Fibroblast of skin of scalp (primary cell): ENCODE data around the gene RRN3. TPM values are rescaled to one million over a fixed set of nuclear protein-coding genes. Genes with fewer than 3 reads are reported as not detected.
"Not testable (repeated sequence)": the region's sequence is repeated elsewhere in the genome, so short reads cannot be mapped to it uniquely, and the experiment has no call there.

Experiments used
- DNase-seq: peaks from one replicate; pipeline ENCODE4 v3.0.0-alpha.2; 2013
- polyA plus RNA-seq, 2 experiments: library from polyadenylated mRNA; unstranded; fragments of 120-200 nt; gene quantifications; one replicate each; pipeline ENCODE4 v1.2.1, GENCODE V29; 2013; ENCODE audit not compliant: insufficient read length in 2 of 2

Gene RRN3, protein sequence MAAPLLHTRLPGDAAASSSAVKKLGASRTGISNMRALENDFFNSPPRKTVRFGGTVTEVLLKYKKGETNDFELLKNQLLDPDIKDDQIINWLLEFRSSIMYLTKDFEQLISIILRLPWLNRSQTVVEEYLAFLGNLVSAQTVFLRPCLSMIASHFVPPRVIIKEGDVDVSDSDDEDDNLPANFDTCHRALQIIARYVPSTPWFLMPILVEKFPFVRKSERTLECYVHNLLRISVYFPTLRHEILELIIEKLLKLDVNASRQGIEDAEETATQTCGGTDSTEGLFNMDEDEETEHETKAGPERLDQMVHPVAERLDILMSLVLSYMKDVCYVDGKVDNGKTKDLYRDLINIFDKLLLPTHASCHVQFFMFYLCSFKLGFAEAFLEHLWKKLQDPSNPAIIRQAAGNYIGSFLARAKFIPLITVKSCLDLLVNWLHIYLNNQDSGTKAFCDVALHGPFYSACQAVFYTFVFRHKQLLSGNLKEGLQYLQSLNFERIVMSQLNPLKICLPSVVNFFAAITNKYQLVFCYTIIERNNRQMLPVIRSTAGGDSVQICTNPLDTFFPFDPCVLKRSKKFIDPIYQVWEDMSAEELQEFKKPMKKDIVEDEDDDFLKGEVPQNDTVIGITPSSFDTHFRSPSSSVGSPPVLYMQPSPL
- polyA plus RNA-seq (2013, experiment 1 of 2; ENCODE audit: insufficient read length): 23.0 TPM
- polyA plus RNA-seq (2013, experiment 2 of 2; ENCODE audit: insufficient read length): 27.0 TPM

DNA sequence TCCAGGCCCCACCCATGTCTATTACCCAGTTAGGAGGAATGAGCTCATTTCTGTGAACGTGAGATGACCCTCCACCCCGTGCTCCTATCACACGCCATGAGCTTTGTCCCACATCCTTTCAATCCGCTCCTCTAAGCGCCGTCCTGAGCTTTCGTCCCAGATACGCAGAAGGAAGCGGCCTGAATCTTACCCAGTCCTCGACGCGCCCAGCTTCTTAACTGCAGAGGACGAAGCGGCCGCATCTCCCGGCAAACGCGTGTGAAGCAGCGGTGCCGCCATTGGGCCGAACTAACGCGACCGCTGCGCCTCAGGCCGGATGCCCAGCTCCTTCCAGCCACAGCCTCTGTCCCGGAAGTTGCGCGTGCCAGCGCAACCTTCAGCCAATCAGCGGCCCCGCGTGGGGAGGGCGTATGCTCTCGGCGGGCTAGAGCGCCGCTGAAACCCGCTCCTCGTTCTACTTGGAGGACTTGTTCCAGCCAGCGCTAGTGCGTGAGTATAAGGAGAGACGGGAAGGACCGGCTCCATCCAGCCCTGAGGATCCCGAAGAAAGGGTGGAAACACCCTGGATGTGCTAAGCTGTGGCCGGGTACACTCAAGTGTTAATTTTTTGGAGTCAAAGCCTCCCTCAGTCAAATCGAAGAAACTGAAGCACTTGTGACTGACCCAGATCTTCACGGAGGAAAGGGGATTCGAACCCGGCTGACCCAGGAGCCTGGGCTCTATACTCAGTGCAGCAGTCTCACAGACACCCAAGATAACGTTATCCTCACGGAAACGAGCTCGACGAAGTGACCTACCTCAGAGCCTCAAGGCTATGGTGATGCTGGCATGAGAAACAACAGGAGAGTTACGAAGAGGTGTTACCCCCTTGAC, at the start of gene RRN3:
Gene RRN3 (minus strand): TSS at position 318 of the 873 bp plus-strand sequence. CDS start 39 bp downstream, at position 279.
- DNase-seq: peak; percentile 93

- not testable (repeated sequence) for DNase-seq
These were observed 49.6 kb upstream of the RRN3 start for GRCh38 chr16:15143601-15144091.

DNA sequence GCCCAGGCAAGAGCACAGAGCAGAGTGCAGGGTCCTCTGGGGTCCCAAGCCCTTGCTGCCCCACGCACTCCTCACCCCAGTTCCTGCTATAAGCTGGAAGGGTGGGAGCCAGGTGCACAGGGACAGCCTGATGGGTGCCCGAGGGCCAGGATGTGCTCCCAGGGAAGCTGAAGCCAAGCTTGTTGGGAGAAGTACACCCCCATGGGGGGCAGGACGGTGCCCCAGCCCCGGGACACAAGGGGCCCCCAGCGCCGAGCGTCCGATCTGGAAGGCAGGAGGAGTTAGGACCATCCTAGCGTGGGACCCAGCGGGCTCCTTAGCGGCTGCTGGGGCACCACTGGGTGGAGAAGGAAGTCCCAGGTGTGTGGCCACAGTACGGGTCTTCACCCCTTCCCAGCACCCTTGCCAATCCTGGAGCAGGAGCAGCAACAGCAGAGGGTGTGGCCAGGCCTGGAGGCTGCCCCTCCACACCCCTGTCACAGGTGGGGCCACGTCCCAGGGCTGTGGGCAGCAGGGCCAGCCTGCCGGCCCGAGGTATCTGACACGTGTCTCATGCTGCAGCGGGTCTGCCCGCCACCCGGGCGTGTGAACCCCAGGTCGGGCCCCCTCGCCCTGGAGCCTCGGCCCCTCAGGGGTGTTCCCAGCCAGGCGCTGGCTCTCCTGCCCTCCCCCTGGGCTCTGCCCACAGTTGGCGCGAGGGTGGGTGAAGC, 49.0 kb upstream of the RRN3 start:
- DNase-seq: not testable (repeated sequence)

DNA sequence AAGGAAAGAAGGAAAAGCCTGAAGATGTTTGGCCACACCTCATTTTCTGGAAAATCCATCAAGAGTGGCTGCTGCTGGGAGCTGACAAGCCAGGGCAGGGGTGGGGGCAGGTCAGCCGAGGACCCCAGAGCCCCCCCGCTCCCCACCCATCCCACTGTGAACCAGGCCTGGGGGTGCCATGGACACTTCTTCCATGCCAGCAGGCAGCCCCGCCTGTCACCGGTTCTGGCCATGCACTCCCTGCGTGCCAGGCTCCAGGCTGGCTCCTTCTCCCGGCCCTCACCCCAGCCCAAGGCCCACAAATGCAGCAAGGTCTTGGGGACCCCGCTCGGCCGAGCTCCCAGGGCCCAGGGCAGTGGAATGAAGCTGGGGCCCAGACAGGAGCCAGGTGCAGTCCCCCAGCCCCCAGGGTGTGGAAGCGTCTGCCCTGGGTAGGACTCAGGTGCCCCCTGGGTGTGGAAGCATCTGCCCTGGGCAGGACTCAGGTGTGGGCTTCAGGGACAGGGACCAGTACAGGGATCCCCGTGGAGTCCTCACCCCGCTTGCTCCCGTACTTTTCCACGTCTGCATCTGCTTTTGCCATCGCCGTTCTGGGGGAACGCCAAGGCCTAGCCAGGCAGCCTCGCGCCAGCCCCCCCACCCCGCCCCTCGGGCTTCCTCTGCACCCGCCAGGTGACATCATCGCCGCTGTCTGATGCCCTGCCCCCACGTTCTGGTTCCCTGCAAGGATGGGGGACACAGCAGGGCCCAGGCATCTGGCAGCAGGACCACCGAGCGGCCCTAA, 48.2 kb upstream of the RRN3 start:
- not testable (repeated sequence) for DNase-seq

- no peak for DNase-seq
These were observed 47.5 kb upstream of the RRN3 start for GRCh38 chr16:15141586-15141985.

DNA sequence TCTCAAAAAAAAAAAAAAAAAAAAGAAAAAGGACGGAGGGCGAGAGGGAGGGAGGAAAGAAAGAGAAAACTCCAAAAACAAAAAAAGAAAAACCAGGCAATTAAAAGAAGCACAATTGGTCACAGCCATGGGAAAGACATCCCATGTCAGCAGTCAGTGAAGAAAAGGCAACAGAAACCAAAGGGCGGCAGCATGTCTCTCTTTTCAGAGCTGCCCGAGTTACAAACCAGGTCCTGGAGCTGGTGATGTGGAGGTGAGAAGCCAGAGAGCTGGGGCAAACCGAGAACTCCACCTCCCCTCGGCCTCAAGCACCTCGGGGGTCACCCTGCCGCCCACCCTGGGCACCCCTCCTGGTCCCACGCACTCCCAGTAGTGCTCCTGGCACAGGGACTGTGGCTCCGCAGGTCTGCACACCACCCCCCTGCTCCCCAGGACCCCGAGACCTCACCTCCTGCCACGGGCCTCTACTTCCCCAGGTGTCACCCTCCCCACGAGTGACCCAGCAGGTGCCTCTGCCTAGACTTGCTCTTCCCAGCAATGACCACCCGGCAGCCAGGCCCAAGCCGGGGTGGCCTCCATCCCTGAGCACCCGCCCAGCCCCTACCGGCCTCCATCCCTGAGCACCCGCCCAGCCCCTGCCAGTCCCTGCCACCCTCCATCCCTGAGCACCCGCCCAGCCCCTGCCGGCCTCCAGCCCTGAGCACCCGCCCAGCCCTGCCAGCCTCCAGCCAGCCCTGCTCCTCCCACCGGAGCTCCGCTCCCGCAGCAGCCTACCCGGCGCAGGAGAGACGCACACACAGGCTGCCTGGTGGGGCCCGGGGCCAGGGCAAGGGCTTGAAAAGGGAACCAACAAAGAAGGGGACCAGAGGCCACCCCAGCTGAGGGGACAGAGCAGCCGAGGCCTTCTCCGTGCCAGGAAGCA, 46.6 kb upstream of the RRN3 start:
- not testable (repeated sequence) for DNase-seq

DNA sequence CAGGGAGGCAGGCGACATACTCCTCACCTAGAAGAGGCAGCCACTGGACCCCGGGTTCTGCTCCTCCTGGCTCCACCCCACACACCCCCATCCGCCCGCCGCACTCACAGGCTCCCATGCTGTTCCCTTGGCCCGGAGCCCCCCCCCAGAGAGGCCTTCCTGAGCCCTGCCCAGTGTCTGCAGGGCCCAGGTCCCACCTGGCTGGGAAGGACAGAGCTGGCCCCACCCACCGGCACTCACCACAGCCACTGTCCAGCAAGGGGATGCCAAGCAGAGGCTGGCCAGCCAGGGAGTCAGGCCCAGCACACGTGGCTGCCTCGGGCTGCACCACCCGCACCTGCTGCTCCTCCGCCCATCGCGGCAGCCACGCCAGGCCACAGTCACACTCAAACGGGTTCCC, 43.4 kb upstream of the RRN3 start:
- DNase-seq: not testable (repeated sequence)

GRCh38 chr16:15135483-15136360, 41.6 kb upstream of the RRN3 start:
- DNase-seq: not testable (repeated sequence)

- DNase-seq: not testable (repeated sequence)
These were observed 40.8 kb upstream of the RRN3 start for GRCh38 chr16:15134752-15135482.

- DNase-seq: not testable (repeated sequence)
These were observed 39.5 kb upstream of the RRN3 start for GRCh38 chr16:15133554-15133953.

DNA sequence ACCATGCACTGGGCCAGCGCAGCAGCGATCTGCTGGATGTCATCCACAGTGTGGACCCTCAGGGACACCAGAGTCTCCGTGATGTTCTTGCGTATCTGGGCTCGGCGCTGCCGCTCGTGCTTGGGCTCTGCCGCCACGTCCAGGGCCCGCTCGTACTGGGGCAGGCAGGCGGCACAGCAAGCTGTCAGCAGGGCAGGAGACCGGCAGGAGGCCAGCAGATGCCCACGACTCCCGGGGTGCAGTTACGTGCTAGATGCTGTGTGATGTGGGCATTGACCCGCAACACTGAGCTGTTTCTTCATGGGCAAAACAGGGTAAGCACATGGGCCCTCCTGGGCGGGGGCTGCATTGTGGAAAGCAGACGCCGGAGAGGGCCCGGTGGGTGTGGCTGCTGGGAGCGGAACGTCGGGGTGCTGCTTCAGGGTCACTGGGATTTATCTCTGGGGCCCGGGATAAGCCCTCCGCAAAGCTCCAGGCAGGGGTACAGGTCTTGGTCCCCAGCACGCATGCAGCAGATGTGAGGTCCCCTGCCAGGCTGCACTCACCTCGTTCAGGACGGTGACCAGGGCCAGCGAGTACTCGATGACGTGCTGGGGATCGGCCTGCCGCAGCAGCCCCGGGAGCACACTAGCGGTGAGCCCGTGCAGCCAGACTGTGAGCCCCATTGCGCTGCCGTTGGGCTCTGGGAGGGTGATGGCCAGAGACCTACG, 38.8 kb upstream of the RRN3 start:
- not testable (repeated sequence) for DNase-seq

- DNase-seq: not testable (repeated sequence)
These were observed 37.0 kb upstream of the RRN3 start for GRCh38 chr16:15130943-15131700.

DNA sequence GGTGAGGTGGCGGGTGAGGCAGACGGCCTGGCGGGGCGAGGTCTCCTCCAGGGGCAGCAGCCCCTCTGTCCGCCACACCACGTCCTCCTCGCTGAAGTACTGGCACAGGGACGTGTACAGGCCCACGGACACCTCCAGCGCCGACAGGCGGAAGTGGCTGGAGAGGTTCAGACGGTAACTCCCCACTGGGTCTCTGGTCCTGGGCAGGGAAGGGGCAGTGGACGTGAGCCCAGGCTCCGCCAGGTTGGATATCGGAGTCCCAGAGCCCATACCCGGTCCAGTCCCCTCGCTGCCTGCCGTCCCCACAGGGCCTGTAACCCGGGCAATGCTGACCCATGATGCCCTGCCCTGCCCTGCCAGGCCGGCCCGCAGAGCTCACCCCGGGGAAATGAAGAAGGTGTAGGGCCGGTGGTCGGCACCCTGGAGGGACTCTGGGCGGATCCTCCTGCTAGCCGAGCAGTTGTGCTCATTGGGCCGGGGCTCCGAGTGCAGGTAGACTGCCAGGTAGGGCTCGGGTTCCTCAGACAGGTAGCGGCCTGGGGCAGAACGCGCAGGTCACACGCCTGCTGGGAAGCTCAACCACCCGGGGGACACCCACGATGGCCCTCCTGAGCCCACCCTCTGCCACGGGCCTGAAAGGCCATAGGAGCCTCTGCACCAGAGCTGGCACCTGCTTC, 36.3 kb upstream of the RRN3 start:
- not testable (repeated sequence) for DNase-seq

- not testable (repeated sequence) for DNase-seq
These were observed 33.8 kb upstream of the RRN3 start for GRCh38 chr16:15127641-15128425.

GRCh38 chr16:15100372-15100987, 6.4 kb upstream of the RRN3 start:
- not testable (repeated sequence) for DNase-seq
